SU-DHL-6 (cell line): Measurements from ENCODE around the gene TBL1X.

ENCODE experiments used
- H2AFZ ChIP-seq: fragments of 200-600 bp; sonication (generic); 2 replicates; pipeline ENCODE4 v1.6.1; 2014; ENCODE audit warnings: low read depth, mild to moderate bottlenecking, moderate library complexity, mixed read lengths, antibody characterized with exemption, low read length; ENCODE audit not compliant: severe bottlenecking
- H3F3A ChIP-seq: fragments of 200-600 bp; shearing (Covaris generic); 2 replicates; pipeline ENCODE4 v1.6.0; 2016; ENCODE audit warnings: antibody characterized with exemption, mild to moderate bottlenecking; ENCODE audit not compliant: insufficient read depth
- H3K27ac ChIP-seq: fragments of 200-600 bp; sonication (generic); 2 replicates; pipeline ENCODE4 v1.5.1; 2016; ENCODE audit warnings: low read depth, mild to moderate bottlenecking, low read length, moderate library complexity, mixed read lengths
- H3K27me3 ChIP-seq: fragments of 200-600 bp; sonication (generic), shearing (Covaris generic); 2 replicates; pipeline ENCODE4 v1.6.0; 2014; ENCODE audit warnings: mild to moderate bottlenecking, low read length
- H3K36me3 ChIP-seq: fragments of 200-600 bp; sonication (generic); 2 replicates; pipeline ENCODE4 v1.6.1; 2014; ENCODE audit warnings: mild to moderate bottlenecking, low read length, mixed read lengths
- H3K4me2 ChIP-seq: fragments of 300-600, 200-600 bp; shearing (Covaris generic), sonication (generic); 2 replicates; pipeline ENCODE4 v1.6.0; 2014; ENCODE audit warnings: low read length, low read depth, mild to moderate bottlenecking; ENCODE audit not compliant: poor library complexity, severe bottlenecking
- H3K4me3 ChIP-seq: fragments of 200-600 bp; sonication (generic); 2 replicates; pipeline ENCODE4 v1.5.1; 2014; ENCODE audit warnings: antibody characterized with exemption, low read length, mild to moderate bottlenecking, mixed read lengths; ENCODE audit not compliant: insufficient read depth, poor library complexity, severe bottlenecking
- H3K79me2 ChIP-seq: fragments of 200-600 bp; sonication (generic); 2 replicates; pipeline ENCODE4 v1.6.1; 2014; ENCODE audit warnings: mild to moderate bottlenecking, low read length, moderate library complexity; ENCODE audit not compliant: insufficient read depth
- H3K9ac ChIP-seq: fragments of 200-600 bp; sonication (generic); 2 replicates; pipeline ENCODE4 v1.7.0; 2014; ENCODE audit warnings: mild to moderate bottlenecking, low read length
- H3K9me2 ChIP-seq: fragments of 200-600 bp; sonication (generic); replicated peaks from 2 replicates; pipeline ENCODE4 v1.6.1; 2014; ENCODE audit warnings: low read length; ENCODE audit not compliant: insufficient read depth
- H3K9me3 ChIP-seq: fragments of 200-600 bp; sonication (generic); 2 replicates; pipeline ENCODE4 v1.6.1; 2014; ENCODE audit warnings: low read length, mixed read lengths; ENCODE audit not compliant: insufficient read depth
- H4K20me1 ChIP-seq: fragments of 200-600 bp; sonication (generic); 2 replicates; pipeline ENCODE4 v1.6.1; 2014; ENCODE audit warnings: low read depth, mild to moderate bottlenecking, antibody characterized with exemption, low read length, moderate library complexity, mixed read lengths
- CTCF ChIP-seq: fragments of 200-600 bp; sonication (generic); IDR thresholded peaks from one replicate; pipeline ENCODE4 v1.5.1; 2017; ENCODE audit warnings: antibody characterized with exemption, mild to moderate bottlenecking, low read length, moderate library complexity; ENCODE audit not compliant: insufficient read depth, poor library complexity, severe bottlenecking
- EZH2phosphoT487 ChIP-seq: fragments of 200-600 bp; sonication (generic), shearing (Covaris generic); conservative IDR thresholded peaks from 2 replicates; pipeline ENCODE4 v1.6.1; 2018; ENCODE audit warnings: mild to moderate bottlenecking, antibody characterized with exemption, low read length, moderate library complexity, mixed read lengths

The TBL1X gene

GRCh38 chrX:9747644-9748043, 282.8 kb downstream of the TBL1X start:
- no peak overlapping the region for H3K4me3 ChIP-seq
- H3K9me2 ChIP-seq, result no peaks in the 10 kb centered on the region
- H3K9ac ChIP-seq, result no peak overlapping the region
- no peak overlapping the region for H3K4me2 ChIP-seq
- no peak overlapping the region for H2AFZ ChIP-seq
- H3K79me2 ChIP-seq, result no peaks in the 10 kb centered on the region
- no peaks in the 10 kb centered on the region for H3K9me3 ChIP-seq
- no peaks in the 10 kb centered on the region for H4K20me1 ChIP-seq
- H3F3A ChIP-seq, result no peaks in the 10 kb centered on the region
- H3K27ac ChIP-seq, result no peak overlapping the region
- TF ChIP-seq CTCF, result no peak
- no peak for TF ChIP-seq EZH2phosphoT487
- no peaks in the 10 kb centered on the region for H3K27me3 ChIP-seq
- H3K36me3 ChIP-seq, result no peaks in the 10 kb centered on the region

GRCh38 chrX:9749146-9749692, 284.4 kb downstream of the TBL1X start:
- Histone ChIP-seq H3K4me2 (no peak overlapping the region), H3K27ac (no peak overlapping the region), H3K9ac (no peak overlapping the region), H3K9me2 (no peaks in the 10 kb centered on the region), H3K27me3 (no peaks in the 10 kb centered on the region), H3K79me2 (no peaks in the 10 kb centered on the region), H3F3A (no peaks in the 10 kb centered on the region), H3K9me3 (no peaks in the 10 kb centered on the region), H4K20me1 (no peaks in the 10 kb centered on the region), H3K4me3 (no peak overlapping the region), H3K36me3 (no peaks in the 10 kb centered on the region), H2AFZ (no peak overlapping the region)
- TF ChIP-seq EZH2phosphoT487 (no peak), CTCF (no peak)

GRCh38 chrX:9757366-9757765, 292.5 kb downstream of the TBL1X start:
- Histone ChIP-seq H3F3A (no peaks in the 10 kb centered on the region), H3K9me3 (no peaks in the 10 kb centered on the region), H3K9ac (no peak overlapping the region), H3K79me2 (no peaks in the 10 kb centered on the region), H3K27ac (no peak overlapping the region), H3K4me2 (no peak overlapping the region), H3K9me2 (no peaks in the 10 kb centered on the region), H2AFZ (no peak overlapping the region), H3K27me3 (no peaks in the 10 kb centered on the region), H4K20me1 (no peaks in the 10 kb centered on the region), H3K36me3 (no peaks in the 10 kb centered on the region), H3K4me3 (no peak overlapping the region)
- TF ChIP-seq EZH2phosphoT487, result no peak
- TF ChIP-seq CTCF, result no peak
